ENCODE measurements around the gene SEMA4A.
"Not testable (repeated sequence)": the region's sequence is repeated elsewhere in the genome, so short reads cannot be mapped to it uniquely, and the experiment has no call there.

GRCh38 chr1:156125544-156125943, 27.8 kb upstream of the SEMA4A start:
- not testable (repeated sequence) for TF ChIP-seq POLR2A (IDR thresholded peaks at IDR 0.05; ENCODE audit: low read depth); CTCF (IDR thresholded peaks at IDR 0.05); POLR2AphosphoS5 (IDR thresholded peaks at IDR 0.05); EP300 (IDR thresholded peaks at IDR 0.05)
